Vagina (tissue), 2 donors: ENCODE results near the gene CLCN6.
"Not testable (repeated sequence)": the region's sequence is repeated elsewhere in the genome, so short reads cannot be mapped to it uniquely, and the experiment has no call there.

Experiments used
- POLR2A ChIP-seq, 2 donors: fragments of 450-650 bp; IDR thresholded peaks; one replicate each; pipeline ENCODE4 v1.6.1; 2017; ENCODE audit warnings: antibody characterized with exemption in 2 of 2, mild to moderate bottlenecking in 2 of 2, moderate library complexity in 2 of 2
- TF ChIP-seq, protein P1 (sequence below), 3 experiments: fragments of 450-650 bp in 2 of 3; fragments of 200-600 bp in 1 of 3; sonication (generic) in 1 of 3; IDR thresholded peaks; one replicate each; pipeline ENCODE4 v1.5.1; 2017 to 2019; ENCODE audit warnings: antibody characterized with exemption in 3 of 3, mild to moderate bottlenecking in 2 of 3, moderate library complexity in 2 of 3

DNA sequence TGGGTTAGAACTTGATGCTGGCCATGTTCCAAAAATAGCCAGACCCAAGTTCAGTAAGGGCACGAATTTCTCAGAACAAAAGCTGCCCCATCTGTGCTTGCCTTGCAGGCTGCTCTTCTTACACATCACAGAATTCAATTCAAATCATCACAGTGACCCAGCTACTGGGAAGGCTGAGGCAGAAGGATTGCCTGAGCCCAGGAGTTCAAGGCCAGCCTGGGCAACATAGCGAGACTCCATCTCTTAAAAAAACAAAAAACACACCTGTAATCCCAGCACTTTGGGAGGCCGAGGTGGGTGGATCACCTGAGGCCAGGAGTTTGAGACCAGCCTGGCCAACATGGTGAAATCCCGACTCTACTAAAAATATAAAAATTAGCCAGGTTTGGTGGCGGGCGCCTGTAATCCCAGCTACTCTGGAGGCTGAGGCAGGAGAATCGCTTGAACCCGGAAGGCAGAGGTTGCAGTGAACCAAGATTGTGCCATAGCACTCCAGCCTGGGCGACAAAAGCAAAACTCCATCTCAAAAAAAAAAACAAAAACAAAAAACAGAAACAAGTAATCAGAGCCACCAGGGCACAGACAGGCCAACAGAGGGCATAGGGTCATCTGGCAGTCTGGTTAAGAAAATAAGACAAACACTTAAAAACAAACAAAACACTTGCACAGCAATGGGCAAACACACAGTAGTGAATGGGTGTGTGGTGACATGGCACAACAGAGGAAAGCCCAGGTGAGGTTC is 1.9 kb upstream of the CLCN6 start:
- TF ChIP-seq, protein P1, sequence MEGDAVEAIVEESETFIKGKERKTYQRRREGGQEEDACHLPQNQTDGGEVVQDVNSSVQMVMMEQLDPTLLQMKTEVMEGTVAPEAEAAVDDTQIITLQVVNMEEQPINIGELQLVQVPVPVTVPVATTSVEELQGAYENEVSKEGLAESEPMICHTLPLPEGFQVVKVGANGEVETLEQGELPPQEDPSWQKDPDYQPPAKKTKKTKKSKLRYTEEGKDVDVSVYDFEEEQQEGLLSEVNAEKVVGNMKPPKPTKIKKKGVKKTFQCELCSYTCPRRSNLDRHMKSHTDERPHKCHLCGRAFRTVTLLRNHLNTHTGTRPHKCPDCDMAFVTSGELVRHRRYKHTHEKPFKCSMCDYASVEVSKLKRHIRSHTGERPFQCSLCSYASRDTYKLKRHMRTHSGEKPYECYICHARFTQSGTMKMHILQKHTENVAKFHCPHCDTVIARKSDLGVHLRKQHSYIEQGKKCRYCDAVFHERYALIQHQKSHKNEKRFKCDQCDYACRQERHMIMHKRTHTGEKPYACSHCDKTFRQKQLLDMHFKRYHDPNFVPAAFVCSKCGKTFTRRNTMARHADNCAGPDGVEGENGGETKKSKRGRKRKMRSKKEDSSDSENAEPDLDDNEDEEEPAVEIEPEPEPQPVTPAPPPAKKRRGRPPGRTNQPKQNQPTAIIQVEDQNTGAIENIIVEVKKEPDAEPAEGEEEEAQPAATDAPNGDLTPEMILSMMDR (IDR thresholded peaks at IDR 0.05): not testable (repeated sequence)
- not testable (repeated sequence) for TF ChIP-seq POLR2A (IDR thresholded peaks at IDR 0.05)
